SU-DHL-6 (cell line): ENCODE data around the gene C11orf65.

Source experiments
- H2AFZ ChIP-seq: fragments of 200-600 bp; sonication (generic); 2 replicates; pipeline ENCODE4 v1.6.1; 2014; ENCODE audit warnings: low read depth, mild to moderate bottlenecking, moderate library complexity, mixed read lengths, antibody characterized with exemption, low read length; ENCODE audit not compliant: severe bottlenecking
- H3F3A ChIP-seq: fragments of 200-600 bp; shearing (Covaris generic); 2 replicates; pipeline ENCODE4 v1.6.0; 2016; ENCODE audit warnings: antibody characterized with exemption, mild to moderate bottlenecking; ENCODE audit not compliant: insufficient read depth
- H3K27ac ChIP-seq: fragments of 200-600 bp; sonication (generic); 2 replicates; pipeline ENCODE4 v1.5.1; 2016; ENCODE audit warnings: low read depth, mild to moderate bottlenecking, low read length, moderate library complexity, mixed read lengths
- H3K27me3 ChIP-seq: fragments of 200-600 bp; sonication (generic), shearing (Covaris generic); 2 replicates; pipeline ENCODE4 v1.6.0; 2014; ENCODE audit warnings: mild to moderate bottlenecking, low read length
- H3K36me3 ChIP-seq: fragments of 200-600 bp; sonication (generic); 2 replicates; pipeline ENCODE4 v1.6.1; 2014; ENCODE audit warnings: mild to moderate bottlenecking, low read length, mixed read lengths
- H3K4me2 ChIP-seq: fragments of 300-600, 200-600 bp; shearing (Covaris generic), sonication (generic); 2 replicates; pipeline ENCODE4 v1.6.0; 2014; ENCODE audit warnings: low read length, low read depth, mild to moderate bottlenecking; ENCODE audit not compliant: poor library complexity, severe bottlenecking
- H3K4me3 ChIP-seq: fragments of 200-600 bp; sonication (generic); 2 replicates; pipeline ENCODE4 v1.5.1; 2014; ENCODE audit warnings: antibody characterized with exemption, low read length, mild to moderate bottlenecking, mixed read lengths; ENCODE audit not compliant: insufficient read depth, poor library complexity, severe bottlenecking
- H3K79me2 ChIP-seq: fragments of 200-600 bp; sonication (generic); 2 replicates; pipeline ENCODE4 v1.6.1; 2014; ENCODE audit warnings: mild to moderate bottlenecking, low read length, moderate library complexity; ENCODE audit not compliant: insufficient read depth
- H3K9ac ChIP-seq: fragments of 200-600 bp; sonication (generic); 2 replicates; pipeline ENCODE4 v1.7.0; 2014; ENCODE audit warnings: mild to moderate bottlenecking, low read length
- H3K9me2 ChIP-seq: fragments of 200-600 bp; sonication (generic); replicated peaks from 2 replicates; pipeline ENCODE4 v1.6.1; 2014; ENCODE audit warnings: low read length; ENCODE audit not compliant: insufficient read depth
- H3K9me3 ChIP-seq: fragments of 200-600 bp; sonication (generic); 2 replicates; pipeline ENCODE4 v1.6.1; 2014; ENCODE audit warnings: low read length, mixed read lengths; ENCODE audit not compliant: insufficient read depth
- H4K20me1 ChIP-seq: fragments of 200-600 bp; sonication (generic); 2 replicates; pipeline ENCODE4 v1.6.1; 2014; ENCODE audit warnings: low read depth, mild to moderate bottlenecking, antibody characterized with exemption, low read length, moderate library complexity, mixed read lengths
- CTCF ChIP-seq: fragments of 200-600 bp; sonication (generic); IDR thresholded peaks from one replicate; pipeline ENCODE4 v1.5.1; 2017; ENCODE audit warnings: antibody characterized with exemption, mild to moderate bottlenecking, low read length, moderate library complexity; ENCODE audit not compliant: insufficient read depth, poor library complexity, severe bottlenecking
- EZH2phosphoT487 ChIP-seq: fragments of 200-600 bp; sonication (generic), shearing (Covaris generic); conservative IDR thresholded peaks from 2 replicates; pipeline ENCODE4 v1.6.1; 2018; ENCODE audit warnings: mild to moderate bottlenecking, antibody characterized with exemption, low read length, moderate library complexity, mixed read lengths

C11orf65 gene

GRCh38 chr11:108495326-108495725 is 28.0 kb upstream of the C11orf65 start:
- Histone ChIP-seq H3K4me2 (no peak overlapping the region), H3K36me3 (no peaks in the 10 kb centered on the region), H3F3A (no peaks in the 10 kb centered on the region), H3K9me3 (no peaks in the 10 kb centered on the region), H3K9me2 (no peaks in the 10 kb centered on the region), H3K4me3 (no peak overlapping the region), H3K79me2 (no peaks in the 10 kb centered on the region), H3K27me3 (no peaks in the 10 kb centered on the region), H3K27ac (no peak overlapping the region), H4K20me1 (no peaks in the 10 kb centered on the region), H2AFZ (no peak overlapping the region), H3K9ac (no peak overlapping the region)
- TF ChIP-seq EZH2phosphoT487 (no peak), CTCF (no peak)

- no peaks in the 10 kb centered on the region for H3K9me2 ChIP-seq
- H3K9ac ChIP-seq, result no peak overlapping the region
- H3K27ac ChIP-seq, result no peak overlapping the region
- no peaks in the 10 kb centered on the region for H3K36me3 ChIP-seq
- TF ChIP-seq CTCF, result no peak
- no peak for TF ChIP-seq EZH2phosphoT487
- no peak overlapping the region for H3K4me2 ChIP-seq
- no peaks in the 10 kb centered on the region for H3K79me2 ChIP-seq
- H2AFZ ChIP-seq, result no peak overlapping the region
- H3K27me3 ChIP-seq, result no peaks in the 10 kb centered on the region
- no peaks in the 10 kb centered on the region for H3F3A ChIP-seq
- no peaks in the 10 kb centered on the region for H4K20me1 ChIP-seq
- no peaks in the 10 kb centered on the region for H3K9me3 ChIP-seq
- H3K4me3 ChIP-seq, result no peak overlapping the region
These were observed 26.9 kb upstream of the C11orf65 start for GRCh38 chr11:108494182-108494581.

- no peaks in the 10 kb centered on the region for H3F3A ChIP-seq
- no peak for TF ChIP-seq EZH2phosphoT487
- no peak for TF ChIP-seq CTCF
- H3K27ac ChIP-seq, result no peak overlapping the region
- H3K4me3 ChIP-seq, result no peak overlapping the region
- no peaks in the 10 kb centered on the region for H3K27me3 ChIP-seq
- no peaks in the 10 kb centered on the region for H3K79me2 ChIP-seq
- H2AFZ ChIP-seq, result no peak overlapping the region
- no peak overlapping the region for H3K9ac ChIP-seq
- no peaks in the 10 kb centered on the region for H3K36me3 ChIP-seq
- no peak overlapping the region for H3K4me2 ChIP-seq
- no peaks in the 10 kb centered on the region for H3K9me3 ChIP-seq
- no peaks in the 10 kb centered on the region for H3K9me2 ChIP-seq
- H4K20me1 ChIP-seq, result no peaks in the 10 kb centered on the region
These were observed 24.6 kb upstream of the C11orf65 start for GRCh38 chr11:108491936-108492335.
